Spleen (tissue), 7 donors: ENCODE measurements around the gene NAA80.

ENCODE experiments used
- POLR2A ChIP-seq, 3 donors: fragments of 450-650 bp; IDR thresholded peaks; one replicate each; pipeline ENCODE4 v1.5.1; 2017; ENCODE audit warnings: antibody characterized with exemption in 3 of 3, mild to moderate bottlenecking in 1 of 3
- POLR2AphosphoS5 ChIP-seq, 3 donors: sonication (generic); formaldehyde crosslinking; IDR thresholded peaks; one replicate each; pipeline ENCODE4 v1.5.1; 2017; ENCODE audit warnings: antibody characterized with exemption in 3 of 3
- TF ChIP-seq, protein P1 (sequence below), 11 experiments: fragments of 200-600 bp in 7 of 11; fragments of 450-650 bp in 4 of 11; sonication (generic) in 4 of 11; IDR thresholded peaks in 8 of 11; conservative IDR thresholded peaks in 3 of 11; 1 replicate in 7 of 11; 2 replicates in 4 of 11; pipeline versions ENCODE4 v1.4.0 to v1.8.0; 2016 to 2021; ENCODE audit warnings: antibody characterized with exemption in 11 of 11, inconsistent platforms in 4 of 11, mild to moderate bottlenecking in 1 of 11
- donor health status: DM: no; HTN: no; CAD: no; lungs with moderate emphysema.
- donor health status: DM: no; HTN: no; CAD: no.
- donor health status: DM: no; HTN: no; CAD: no.

DNA sequence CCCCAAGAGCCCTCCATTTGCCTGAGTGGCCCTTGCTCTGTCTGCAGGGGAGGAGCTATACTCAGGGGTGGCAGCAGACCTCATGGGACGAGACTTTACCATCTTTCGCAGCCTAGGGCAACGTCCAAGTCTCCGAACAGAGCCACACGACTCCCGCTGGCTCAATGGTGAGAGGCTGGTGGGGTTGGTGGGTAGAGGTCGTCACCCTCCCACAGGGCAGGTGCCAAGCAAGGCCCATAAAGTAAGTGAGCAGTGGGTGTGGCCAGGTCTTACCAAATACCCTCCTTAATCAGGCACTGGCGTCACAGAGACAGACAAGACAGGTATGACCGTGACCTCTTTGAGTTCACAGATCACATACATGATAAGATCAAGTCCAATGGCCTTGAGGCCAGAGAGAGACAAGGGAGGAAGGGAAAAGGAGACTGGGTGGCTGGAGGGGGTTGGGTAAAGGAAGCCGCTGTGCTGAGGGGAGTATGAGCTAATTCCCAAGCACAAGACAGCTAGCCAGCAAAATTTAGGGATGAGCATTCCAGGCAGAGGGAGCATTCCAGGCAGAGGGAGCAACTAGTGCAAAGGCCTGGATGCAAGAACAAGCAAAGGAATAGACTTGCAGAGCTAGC is 27.8 kb downstream of the NAA80 start:
- TF ChIP-seq, protein P1, sequence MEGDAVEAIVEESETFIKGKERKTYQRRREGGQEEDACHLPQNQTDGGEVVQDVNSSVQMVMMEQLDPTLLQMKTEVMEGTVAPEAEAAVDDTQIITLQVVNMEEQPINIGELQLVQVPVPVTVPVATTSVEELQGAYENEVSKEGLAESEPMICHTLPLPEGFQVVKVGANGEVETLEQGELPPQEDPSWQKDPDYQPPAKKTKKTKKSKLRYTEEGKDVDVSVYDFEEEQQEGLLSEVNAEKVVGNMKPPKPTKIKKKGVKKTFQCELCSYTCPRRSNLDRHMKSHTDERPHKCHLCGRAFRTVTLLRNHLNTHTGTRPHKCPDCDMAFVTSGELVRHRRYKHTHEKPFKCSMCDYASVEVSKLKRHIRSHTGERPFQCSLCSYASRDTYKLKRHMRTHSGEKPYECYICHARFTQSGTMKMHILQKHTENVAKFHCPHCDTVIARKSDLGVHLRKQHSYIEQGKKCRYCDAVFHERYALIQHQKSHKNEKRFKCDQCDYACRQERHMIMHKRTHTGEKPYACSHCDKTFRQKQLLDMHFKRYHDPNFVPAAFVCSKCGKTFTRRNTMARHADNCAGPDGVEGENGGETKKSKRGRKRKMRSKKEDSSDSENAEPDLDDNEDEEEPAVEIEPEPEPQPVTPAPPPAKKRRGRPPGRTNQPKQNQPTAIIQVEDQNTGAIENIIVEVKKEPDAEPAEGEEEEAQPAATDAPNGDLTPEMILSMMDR (IDR thresholded peaks at IDR 0.05 in 8 of 11, conservative IDR thresholded peaks at IDR 0.05 in 3 of 11), result no peak
- TF ChIP-seq POLR2A (IDR thresholded peaks at IDR 0.05) (no peak), POLR2AphosphoS5 (IDR thresholded peaks at IDR 0.05) (no peak)
